ENCODE results near the gene TMEM134. TPM values are rescaled to one million over a fixed set of nuclear protein-coding genes. Genes with fewer than 3 reads are reported as not detected.

Gene TMEM134
- total and polyA plus RNA-seq, 9 of the 15 experiments (the other 6 are each of a cell fraction or from before 2014, with no cell fraction given), result 0.63 to 48.4 (median 10.7) TPM

GRCh38 chr11:67463680-67464410, 5.2 kb downstream of the TMEM134 start (continued):
- TF ChIP-seq ZFP36 (IDR thresholded peaks at IDR 0.05; ENCODE audit: low read depth, low read length, partially characterized antibody), result no peak
- no peak for TF ChIP-seq ZNF197 (CRISPR knock-in tag; IDR thresholded peaks at IDR 0.05; ENCODE audit: low read depth)
- peak; percentile 56; the same call in 1 of the 2 replicates for TF ChIP-seq RNF2 (IDR thresholded peaks at IDR 0.05)
- TF ChIP-seq TSHZ1 (CRISPR knock-in tag; IDR thresholded peaks at IDR 0.05), result no peak
- TF ChIP-seq ZNF239 (CRISPR knock-in tag; IDR thresholded peaks at IDR 0.05), result peak; percentile 20; the same call in 1 of the 2 replicates
- TF ChIP-seq FOXA3 (CRISPR knock-in tag; conservative IDR thresholded peaks at IDR 0.05 in 1 of 2, IDR thresholded peaks at IDR 0.05 in 1 of 2), result peak in 1 of 2 experiments; percentile 29; a peak in 1 of 4 replicates
- TF ChIP-seq PHTF2 (CRISPR knock-in tag; IDR thresholded peaks at IDR 0.05), result no peak
- no peak for TF ChIP-seq ZEB2 (IDR thresholded peaks at IDR 0.05)
- no peak for TF ChIP-seq BMI1 (IDR thresholded peaks at IDR 0.05; ENCODE audit: low read length)
- no peak for TF ChIP-seq THRA (IDR thresholded peaks at IDR 0.05)
- no peak for TF ChIP-seq HNRNPK (IDR thresholded peaks at IDR 0.05; ENCODE audit: low read depth, low read length, poor library complexity, severe bottlenecking)
- TF ChIP-seq ATF1 (CRISPR knock-in tag; IDR thresholded peaks at IDR 0.05), result peak; percentile 72; the same call in 1 of the 2 replicates
- peak; percentile 95 for TF ChIP-seq ATF1 (tag; IDR thresholded peaks at IDR 0.05)
- no peak for TF ChIP-seq MAFF (IDR thresholded peaks at IDR 0.05; ENCODE audit: low read length)
- TF ChIP-seq DEAF1 (CRISPR knock-in tag; IDR thresholded peaks at IDR 0.05), result 0 out of 2 replicates have a peak, but pooled peaks have one; percentile 3
- no peak for TF ChIP-seq TFAM (CRISPR knock-in tag; conservative IDR thresholded peaks at IDR 0.05)
- no peak for TF ChIP-seq ELK1 (CRISPR knock-in tag; IDR thresholded peaks at IDR 0.05)
- TF ChIP-seq PTBP1 (IDR thresholded peaks at IDR 0.05; ENCODE audit: low read depth, low read length), result no peak
- TF ChIP-seq CREB1 (IDR thresholded peaks at IDR 0.05), result peak; percentile 96
- peak; percentile 95 for TF ChIP-seq CREB1 (CRISPR knock-in tag; IDR thresholded peaks at IDR 0.05)

All from K562 (cell line).